GM12878 (cell line): ENCODE data around the gene LITAF. TPM values are rescaled to one million over a fixed set of nuclear protein-coding genes. Genes with fewer than 3 reads are reported as not detected.
A peak's percentile ranks its signal among the peaks of the same experiment; 100 is the strongest.

Experiments used
- ATF2 ChIP-seq: IDR thresholded peaks from 2 replicates; pipeline ENCODE4 v1.6.1; 2012; ENCODE audit warnings: low read length, inconsistent platforms
- CHD4 ChIP-seq: fragments of 200-600 bp; sonication (generic); IDR thresholded peaks from 2 replicates; pipeline ENCODE4 v1.6.1; 2016; ENCODE audit warnings: mild to moderate bottlenecking
- CUX1 ChIP-seq: IDR thresholded peaks from 2 replicates; pipeline ENCODE4 v1.6.1; 2012; ENCODE audit warnings: improper control_type of control experiment, low read depth, low read length; ENCODE audit not compliant: insufficient replicate concordance
- EED ChIP-seq: sonication (generic); IDR thresholded peaks from 2 replicates; pipeline ENCODE4 v1.6.1; 2016; ENCODE audit warnings: antibody characterized with exemption, low read depth
- ETV6 ChIP-seq, 2 experiments: fragments of 450-650 bp in 1 of 2; IDR thresholded peaks in 1 of 2; conservative IDR thresholded peaks in 1 of 2; 2 replicates each; pipeline ENCODE4 v1.6.1; 2014; ENCODE audit warnings: antibody characterized with exemption in 1 of 2, borderline replicate concordance in 1 of 2, low read depth in 1 of 2, mild to moderate bottlenecking in 1 of 2, moderate library complexity in 1 of 2
- GATAD2B ChIP-seq: fragments of 450-650 bp; conservative IDR thresholded peaks from 2 replicates; pipeline ENCODE4 v1.6.1; 2017; ENCODE audit warnings: low read depth, mild to moderate bottlenecking, moderate library complexity
- HDAC2 ChIP-seq: fragments of 200-600 bp; sonication (generic); IDR thresholded peaks from 2 replicates; pipeline ENCODE4 v1.6.1; 2017
- IKZF1 ChIP-seq: fragments of 450-650 bp; conservative IDR thresholded peaks from 2 replicates; pipeline ENCODE4 v1.6.1; 2017; ENCODE audit warnings: antibody characterized with exemption, mild to moderate bottlenecking
- IRF4 ChIP-seq: IDR thresholded peaks from 2 replicates; pipeline ENCODE4 v1.6.1; 2011; ENCODE audit warnings: low read depth, low read length
- MEF2A ChIP-seq: IDR thresholded peaks from 2 replicates; pipeline ENCODE4 v1.6.1; 2011; ENCODE audit warnings: low read depth, mild to moderate bottlenecking, low read length, moderate library complexity; ENCODE audit not compliant: insufficient read depth
- MLLT1 ChIP-seq: fragments of 450-650 bp; IDR thresholded peaks from 2 replicates; pipeline ENCODE4 v1.6.1; 2016; ENCODE audit warnings: mild to moderate bottlenecking
- MTA3 ChIP-seq: IDR thresholded peaks from 2 replicates; pipeline ENCODE4 v1.6.1; 2012; ENCODE audit warnings: low read length, inconsistent platforms, borderline replicate concordance
- MYB ChIP-seq: fragments of 150-350 bp; IDR thresholded peaks from 2 replicates; pipeline ENCODE4 v1.6.1; 2014; ENCODE audit warnings: mild to moderate bottlenecking, low read depth, low read length, borderline replicate concordance
- NBN ChIP-seq: fragments of 450-650 bp; IDR thresholded peaks from 2 replicates; pipeline ENCODE4 v1.6.1; 2016
- NFIC ChIP-seq: IDR thresholded peaks from 2 replicates; pipeline ENCODE4 v1.6.1; 2012; ENCODE audit warnings: low read depth, mild to moderate bottlenecking, inconsistent platforms, low read length, moderate library complexity
- PKNOX1 ChIP-seq: fragments of 450-650 bp; IDR thresholded peaks from 2 replicates; pipeline ENCODE4 v1.6.1; 2016; ENCODE audit warnings: mild to moderate bottlenecking
- POLR2AphosphoS5 ChIP-seq: IDR thresholded peaks from 2 replicates; pipeline ENCODE4 v1.6.1; 2011; ENCODE audit warnings: mild to moderate bottlenecking, low read length, inconsistent platforms
- SPI1 ChIP-seq: IDR thresholded peaks from 2 replicates; pipeline ENCODE4 v1.6.1; 2011; ENCODE audit warnings: low read depth, mild to moderate bottlenecking, low read length, moderate library complexity, borderline replicate concordance; ENCODE audit not compliant: insufficient read depth
- TCF7 ChIP-seq: IDR thresholded peaks from 2 replicates; pipeline ENCODE4 v1.6.1; 2014; ENCODE audit warnings: antibody characterized with exemption, borderline replicate concordance
- ZNF217 ChIP-seq: fragments of 450-650 bp; IDR thresholded peaks from 2 replicates; pipeline ENCODE4 v1.6.1; 2017; ENCODE audit warnings: antibody characterized with exemption, mild to moderate bottlenecking
- polyA plus RNA-seq, 11 experiments: library from polyadenylated mRNA; depleted of rRNA in 4 of 11; unstranded in 6 of 11; stranded (reverse) in 5 of 11; fragments of >200 nt; fragmentation: Nextera tagmentation in 4 of 11; fragmentation: Illumina TruSeq in 1 of 11; extraction: Ambion mirVana in 4 of 11; extraction: Trizol in 1 of 11; gene quantifications; 1 replicate in 1 of 11; 2 replicates in 10 of 11; pipeline versions ENCODE4 v1.2.1 to v1.2.3, GENCODE V29; 2011 to 2016; ENCODE audit warnings: inconsistent platforms in 2 of 11, missing spikeins in 2 of 11, low read depth in 1 of 11
- total RNA-seq, 4 experiments: library from RNA; depleted of rRNA in 3 of 4; stranded (reverse); fragments of >200 nt in 3 of 4; fragmentation: Illumina TruSeq in 1 of 4; extraction: Trizol in 1 of 4; gene quantifications; 2 replicates each; pipeline versions ENCODE4 v1.2.1 to v1.2.3, GENCODE V29; 2013 to 2021

The LITAF gene
- total and polyA plus RNA-seq, 10 of the 15 experiments (the other 5 are each of a cell fraction or from before 2014, with no cell fraction given) = 99.2 to 211 (median 147) TPM

GRCh38 chr16:11583889-11584565, 2.7 kb downstream of the LITAF start (continued):
- TF ChIP-seq CUX1 (no peak), IRF4 (no peak), MLLT1 (peak; percentile 49; the same call in 1 of the 2 replicates), MYB (no peak), POLR2AphosphoS5 (peak; percentile 31), ZNF217 (peak; percentile 29; the same call in 1 of the 2 replicates), NFIC (0 out of 2 replicates have a peak, but pooled peaks have one; percentile 22), EED (peak; percentile 78), CHD4 (no peak), GATAD2B (peak; percentile 16; the same call in 1 of the 2 replicates), MTA3 (peak; percentile 73; the same call in 1 of the 2 replicates), HDAC2 (no peak), TCF7 (0 out of 2 replicates have a peak, but pooled peaks have one; percentile 24), IKZF1 (peak; percentile 90), PKNOX1 (peak; percentile 88), SPI1 (peak; percentile 85), ETV6 (conservative IDR thresholded peaks at IDR 0.05 in 1 of 2, IDR thresholded peaks at IDR 0.05 in 1 of 2; ENCODE audit: borderline replicate concordance in 1 of 2, low read depth in 1 of 2) (peak in 1 of 2 experiments; percentile 46; a peak in 1 of 4 replicates), MEF2A (0 out of 2 replicates have a peak, but pooled peaks have one; percentile 43), ATF2 (peak; percentile 54; the same call in 1 of the 2 replicates), NBN (peak; percentile 49; the same call in 1 of the 2 replicates)
